ENCODE results near the gene RNF215.

Gene RNF215
- 4.2 to 6.4 (median 4.8) reads per million in 3 experiments for total RNA-seq

- peak; percentile 73 for DNase-seq
These were observed at the start of gene RNF215 for GRCh38 chr22:30386960-30387827. Gene RNF215 (minus strand): TSS chr22:30387411. CDS start chr22:30387313, 98 bp downstream.

GRCh38 chr22:30436196-30436595 is 49.0 kb upstream of the RNF215 start:
- no peak for DNase-seq

GRCh38 chr22:30435674-30436126 is 48.5 kb upstream of the RNF215 start:
- DNase-seq = peak; percentile 90

DNA sequence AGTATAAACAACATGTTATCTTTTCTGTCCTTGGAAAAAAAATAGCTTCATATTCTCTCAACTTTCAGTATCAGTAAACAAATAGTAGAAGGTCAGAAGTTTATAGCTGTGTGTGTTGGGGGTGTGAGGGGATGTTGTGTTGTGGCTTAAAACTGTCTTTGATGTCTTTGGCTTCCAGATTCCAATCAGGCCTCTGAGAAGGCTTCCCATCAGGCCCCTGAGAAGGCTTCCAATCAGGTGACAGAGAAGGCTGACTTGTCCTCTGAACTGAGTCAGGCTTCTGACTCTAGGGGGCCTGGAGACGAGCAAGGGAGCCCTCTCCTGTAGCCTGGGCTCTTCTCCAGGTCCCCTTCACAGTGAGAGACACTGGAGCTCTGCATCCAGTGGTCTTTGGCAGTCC is 47.6 kb upstream of the RNF215 start:
- no peak for DNase-seq

- no peak for DNase-seq
These were observed 46.6 kb upstream of the RNF215 start for GRCh38 chr22:30433773-30434172.

DNA sequence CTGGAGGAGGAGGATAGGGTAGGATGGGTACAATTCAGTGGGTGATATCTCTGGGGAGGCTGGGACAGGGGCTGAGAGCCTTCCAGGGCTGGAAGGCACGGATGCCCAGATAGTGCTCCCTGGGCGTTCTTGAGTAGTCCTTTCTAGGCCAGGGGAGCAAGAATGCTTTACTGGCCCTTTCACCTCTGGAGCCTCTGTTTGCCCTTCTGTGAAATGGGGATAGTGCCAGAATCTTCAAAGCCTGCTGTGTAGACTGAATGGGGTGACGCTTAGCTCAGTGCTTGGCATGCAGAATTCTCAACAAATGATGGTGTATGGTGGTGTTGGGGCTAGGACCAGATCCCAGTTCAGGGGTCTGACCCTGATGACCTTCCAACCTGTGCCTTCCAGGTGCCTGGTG is 46.0 kb upstream of the RNF215 start:
- DNase-seq = no peak

DNA sequence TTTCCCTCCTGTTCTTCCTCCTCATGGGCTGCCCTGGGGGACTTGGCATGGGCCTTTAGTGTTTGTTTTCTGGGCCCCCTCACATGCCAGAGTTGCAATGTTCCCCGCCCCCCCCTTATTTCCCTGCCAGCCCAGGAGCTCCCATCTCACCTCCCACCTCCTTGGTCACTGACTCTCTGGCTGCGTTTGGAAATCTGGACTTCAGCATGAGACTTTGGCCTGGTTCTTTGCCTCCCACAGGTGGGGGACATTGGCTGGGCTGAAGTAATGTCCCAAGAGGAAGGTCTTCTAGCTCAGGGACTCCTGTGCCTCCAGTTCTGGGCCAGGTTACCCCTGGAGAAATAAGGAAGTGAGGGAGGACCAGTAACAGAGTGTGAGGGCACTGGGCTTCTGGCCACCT is 45.3 kb upstream of the RNF215 start:
- no peak for DNase-seq

GRCh38 chr22:30432096-30432495 is 44.9 kb upstream of the RNF215 start:
- no peak for DNase-seq

DNA sequence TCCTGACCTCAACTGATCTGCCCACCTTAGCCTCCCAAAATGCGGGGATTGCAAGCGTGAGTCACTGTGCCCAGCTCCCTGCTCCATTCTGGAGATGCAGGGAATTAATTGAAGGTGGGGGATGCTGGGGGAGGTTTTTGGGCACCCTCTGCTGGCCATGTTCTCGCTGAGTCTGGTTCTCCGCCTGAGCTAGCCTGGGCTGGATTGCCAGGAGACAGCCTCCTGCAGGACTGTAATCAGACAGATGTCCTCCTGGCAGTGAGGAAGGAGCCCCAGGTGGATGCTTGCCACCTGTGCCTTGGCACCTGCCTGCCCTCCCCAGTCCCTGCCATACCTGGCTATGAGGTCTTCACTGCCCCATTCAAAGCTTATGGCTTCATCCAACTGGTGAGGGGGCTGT is 43.7 kb upstream of the RNF215 start:
- no peak for DNase-seq

DNA sequence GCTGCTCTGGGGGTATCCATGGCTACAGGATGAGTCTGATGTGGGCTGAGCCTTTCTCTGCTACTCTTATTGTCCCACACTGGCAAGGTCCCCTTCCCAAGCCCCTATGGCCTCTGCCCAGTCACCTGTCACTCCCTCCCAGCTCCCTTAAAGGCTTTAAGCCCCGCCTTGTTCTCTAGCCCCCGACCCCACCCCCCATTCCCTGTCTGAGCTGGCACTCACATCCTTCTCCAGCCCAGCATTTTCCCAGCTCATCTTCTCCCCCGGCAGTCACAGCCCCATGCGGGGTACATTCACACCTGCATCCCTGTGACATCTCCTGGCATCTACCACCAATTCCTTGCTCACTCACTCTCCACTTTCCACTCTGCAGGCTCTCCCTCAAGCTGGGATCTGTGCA is 42.7 kb upstream of the RNF215 start:
- DNase-seq = no peak

- DNase-seq = no peak
These were observed 40.7 kb upstream of the RNF215 start for GRCh38 chr22:30427871-30428270.

GRCh38 chr22:30426388-30427353 is 39.5 kb upstream of the RNF215 start:
- DNase-seq = peak; percentile 83

DNA sequence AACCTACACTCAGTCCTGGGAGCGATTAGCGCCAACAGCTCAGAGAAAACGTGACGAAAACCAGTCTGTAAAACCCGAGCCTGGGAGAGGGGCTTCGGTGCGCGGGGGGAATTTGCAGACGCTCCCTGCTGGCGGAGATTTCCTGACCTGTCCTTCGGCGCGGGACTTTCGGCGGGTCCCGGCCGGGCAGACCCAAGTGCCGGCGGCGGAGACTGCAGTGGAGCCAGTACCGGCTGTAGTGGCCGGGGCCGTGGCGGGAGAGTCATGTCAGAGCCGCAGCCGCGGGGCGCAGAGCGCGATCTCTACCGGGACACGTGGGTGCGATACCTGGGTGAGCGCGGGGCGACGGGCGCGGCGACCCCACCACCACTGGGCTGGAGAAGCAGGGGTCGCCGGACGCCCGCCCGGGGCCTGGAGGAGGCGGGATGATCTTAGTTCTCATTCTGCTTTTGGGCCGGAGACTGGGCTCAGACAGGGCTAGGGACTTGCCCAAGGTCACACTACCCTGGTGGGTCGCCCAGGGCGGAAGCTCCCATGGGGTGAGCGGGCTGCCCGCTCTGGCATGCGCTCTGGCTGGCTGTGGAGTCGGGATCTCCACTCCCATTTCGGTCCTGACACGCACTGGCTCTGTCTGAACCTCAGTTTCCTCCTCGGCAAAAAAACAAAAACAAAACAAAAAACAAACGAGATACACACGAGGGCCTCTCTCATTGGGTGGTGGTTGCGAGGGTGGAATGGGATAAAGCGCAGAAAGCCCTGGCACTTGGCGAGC is 38.6 kb upstream of the RNF215 start, which contains the start of gene MTFP1:
Gene MTFP1, plus strand, starts transcription at position 153 of the 772 bp plus-strand sequence. Its CDS starts 112 bp downstream, at position 265.
- peak; percentile 53 for DNase-seq

- no peak for DNase-seq
These were observed 38.1 kb upstream of the RNF215 start for GRCh38 chr22:30425327-30425615.

- DNase-seq = no peak
These were observed 37.5 kb upstream of the RNF215 start for GRCh38 chr22:30424534-30425326.

- peak; percentile 99 for DNase-seq
These were observed 36.8 kb upstream of the RNF215 start for GRCh38 chr22:30423959-30424533.

- no peak for DNase-seq
These were observed 36.2 kb upstream of the RNF215 start for GRCh38 chr22:30423301-30423958.

- no peak for DNase-seq
These were observed 35.5 kb upstream of the RNF215 start for GRCh38 chr22:30422481-30423300.

- no peak for DNase-seq
These were observed 34.7 kb upstream of the RNF215 start for GRCh38 chr22:30421695-30422480.

Data from central memory CD4-positive, alpha-beta T cell (primary cell).